GM12875 (cell line): ENCODE results near the gene HOXC12.

Experiments used
- H3K4me3 ChIP-seq: one replicate; pipeline ENCODE4 v1.5.1; 2011; ENCODE audit warnings: low read depth, low read length, control low read depth
- CTCF ChIP-seq: IDR thresholded peaks from 2 replicates; pipeline ENCODE4 v1.5.1; 2011; ENCODE audit warnings: low read depth, mild to moderate bottlenecking, control low read depth, inconsistent platforms, low read length, moderate library complexity, borderline replicate concordance; ENCODE audit not compliant: insufficient read depth

Gene HOXC12

GRCh38 chr12:54007538-54008259, 53.0 kb downstream of the HOXC12 start:
- no peak overlapping the region for H3K4me3 ChIP-seq
- TF ChIP-seq CTCF, result no peak

GRCh38 chr12:54008260-54008552, 53.5 kb downstream of the HOXC12 start:
- no peak for TF ChIP-seq CTCF
- no peak overlapping the region for H3K4me3 ChIP-seq
